GM19397 (cell line): ENCODE data around the gene AK9.
"Not testable (repeated sequence)": the region's sequence is repeated elsewhere in the genome, so short reads cannot be mapped to it uniquely, and the experiment has no call there.

Experiments
- ATAC-seq: cut with Tn5 transposase; IDR thresholded peaks from one replicate; pipeline ENCODE4 v1.9.1; 2021; ENCODE audit warnings: mild to moderate bottlenecking, moderate library complexity; ENCODE audit not compliant: unreplicated experiment

Gene AK9

GRCh38 chr6:109628158-109629000 is 62.6 kb downstream of the AK9 start:
- no peak for ATAC-seq

- no peak for ATAC-seq
Observed at GRCh38 chr6:109626311-109626710, 64.7 kb downstream of the AK9 start.

- ATAC-seq = no peak
Observed at GRCh38 chr6:109625199-109625598, 65.8 kb downstream of the AK9 start.

- no peak for ATAC-seq
Observed at GRCh38 chr6:109623288-109623687, 67.7 kb downstream of the AK9 start.

- no peak for ATAC-seq
Observed at GRCh38 chr6:109612268-109612667, 78.7 kb downstream of the AK9 start.

- no peak for ATAC-seq
Observed at GRCh38 chr6:109611502-109611901, 79.5 kb downstream of the AK9 start.

GRCh38 chr6:109610590-109610989 is 80.4 kb downstream of the AK9 start:
- no peak for ATAC-seq

GRCh38 chr6:109609737-109610136 is 81.3 kb downstream of the AK9 start:
- ATAC-seq = no peak

GRCh38 chr6:109606359-109606758 is 84.6 kb downstream of the AK9 start:
- ATAC-seq = no peak

GRCh38 chr6:109595998-109596397 is 95.0 kb downstream of the AK9 start:
- no peak for ATAC-seq

GRCh38 chr6:109580519-109580918 is 110.5 kb downstream of the AK9 start:
- no peak for ATAC-seq

GRCh38 chr6:109579361-109579760 is 111.6 kb downstream of the AK9 start:
- ATAC-seq = peak; percentile 53

- not testable (repeated sequence) for ATAC-seq
Observed at GRCh38 chr6:109569901-109570300, 121.1 kb downstream of the AK9 start.

GRCh38 chr6:109561844-109562243 is 129.2 kb downstream of the AK9 start:
- ATAC-seq = no peak

- no peak for ATAC-seq
Observed at GRCh38 chr6:109531446-109531845, 159.6 kb downstream of the AK9 start.

- no peak for ATAC-seq
Observed at GRCh38 chr6:109527989-109528388, 163.0 kb downstream of the AK9 start.

- ATAC-seq = peak; percentile 55
Observed at GRCh38 chr6:109526905-109527628, 163.9 kb downstream of the AK9 start.

- ATAC-seq = no peak
Observed at GRCh38 chr6:109524129-109524528, 166.9 kb downstream of the AK9 start.

GRCh38 chr6:109523478-109523877 is 167.5 kb downstream of the AK9 start:
- no peak for ATAC-seq

- no peak for ATAC-seq
Observed at GRCh38 chr6:109521080-109521479, 169.9 kb downstream of the AK9 start.

- ATAC-seq = not testable (repeated sequence)
Observed at GRCh38 chr6:109519647-109520046, 171.4 kb downstream of the AK9 start.

GRCh38 chr6:109516929-109517328 is 174.1 kb downstream of the AK9 start:
- no peak for ATAC-seq
